ENCODE data around the gene CYLD.

- TF ChIP-seq CTCF (IDR thresholded peaks at IDR 0.05) = no peak
- TF ChIP-seq POLR2A (IDR thresholded peaks at IDR 0.05) = no peak
- no peak for TF ChIP-seq POLR2AphosphoS5 (IDR thresholded peaks at IDR 0.05; ENCODE audit: insufficient read depth in 1 of 2, low read depth in 1 of 2)
Observed at GRCh38 chr16:50842013-50842505, 100.2 kb downstream of the CYLD start.

All from vagina (tissue), 2 donors.